ENCODE measurements around the gene ITK.

DNA sequence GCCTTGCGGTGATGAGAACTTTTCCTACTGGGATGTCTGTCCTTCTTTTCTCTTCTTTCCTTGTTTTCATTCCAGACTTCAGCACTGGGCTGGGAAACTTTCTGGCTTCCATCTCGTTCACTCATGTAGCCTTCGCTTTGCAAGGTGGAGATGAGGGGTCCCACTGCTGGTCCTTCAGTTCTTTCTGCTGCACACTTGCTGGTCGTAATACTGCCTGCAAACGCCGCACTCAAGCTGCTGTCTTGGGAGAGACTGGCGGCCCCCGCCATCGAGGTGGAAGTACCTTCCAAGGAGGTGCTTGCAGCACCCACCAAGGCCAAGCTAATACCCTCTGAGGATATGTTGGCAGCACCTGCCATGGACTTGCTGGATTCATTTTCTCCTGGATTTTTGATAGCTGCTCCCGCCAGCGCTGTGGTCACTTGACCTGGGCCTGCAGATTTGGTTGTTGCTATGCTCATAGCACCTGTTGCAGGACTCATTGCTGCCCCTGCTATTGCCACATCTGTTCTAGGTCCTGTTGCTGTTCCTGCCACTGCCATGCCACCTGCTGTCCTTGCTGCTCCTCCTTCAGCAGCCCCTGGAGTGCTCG lies 17.6 kb upstream of the ITK start:
- TF ChIP-seq REST (IDR thresholded peaks at IDR 0.05; ENCODE audit: insufficient replicate concordance, low read depth) (no peak), CTCF (IDR thresholded peaks at IDR 0.05; ENCODE audit: insufficient read depth, low read length) (no peak), POLR2AphosphoS5 (IDR thresholded peaks at IDR 0.05; ENCODE audit: low read depth) (no peak), SPI1 (IDR thresholded peaks at IDR 0.05; ENCODE audit: borderline replicate concordance, low read depth) (no peak)

All from HL-60 (cell line).